RPMI7951 (cell line): ENCODE results near the gene MTOR. TPM values are rescaled to one million over a fixed set of nuclear protein-coding genes. Genes with fewer than 3 reads are reported as not detected.
"Not testable (repeated sequence)": the region's sequence is repeated elsewhere in the genome, so short reads cannot be mapped to it uniquely, and the experiment has no call there.

ENCODE experiments used
- DNase-seq: peaks from one replicate; pipeline ENCODE4 v3.0.0-alpha.2; 2012; ENCODE audit warnings: low read depth
- total RNA-seq: library from RNA; depleted of rRNA; stranded (reverse); fragments of >200 nt; shearing (Covaris generic); gene quantifications from 2 replicates; pipeline ENCODE4 v1.2.3, GENCODE V29; 2014

MTOR gene
- total RNA-seq, 1 experiment from 2014 or later, result 30.4 TPM

DNA sequence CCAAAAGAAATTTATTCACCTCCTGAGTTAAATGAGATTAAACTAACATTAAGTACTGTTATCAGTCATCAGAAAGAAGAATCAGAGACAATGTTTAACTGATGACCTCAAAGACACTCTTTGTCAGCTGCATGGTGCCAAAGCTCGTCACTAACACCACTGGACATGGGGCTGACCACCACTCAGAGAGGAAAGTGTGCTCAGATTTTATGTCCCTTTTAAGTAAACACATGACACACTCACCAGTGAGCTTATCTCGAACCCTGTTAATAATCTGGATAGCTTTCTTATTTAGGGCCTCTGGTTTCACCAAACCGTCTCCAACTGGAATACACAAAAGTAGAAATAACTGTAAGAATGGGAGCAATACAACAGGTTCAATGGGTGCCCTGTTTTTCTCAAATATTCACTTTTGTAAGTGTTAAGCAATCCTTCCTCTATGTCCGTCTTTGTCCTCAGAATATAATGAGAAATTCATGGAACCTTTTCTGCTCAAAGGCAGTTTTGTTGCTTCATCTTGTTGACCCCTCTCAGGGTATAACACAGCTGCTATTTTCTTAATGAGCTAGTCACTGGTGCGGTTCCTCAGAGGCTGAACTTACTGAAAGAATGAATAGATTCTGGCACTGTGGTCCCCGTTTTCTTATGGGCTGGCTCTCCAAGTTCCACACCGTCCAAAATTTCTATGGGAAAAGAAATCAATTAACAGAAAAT lies 153.1 kb downstream of the MTOR start:
- peak; percentile 51 for DNase-seq

DNA sequence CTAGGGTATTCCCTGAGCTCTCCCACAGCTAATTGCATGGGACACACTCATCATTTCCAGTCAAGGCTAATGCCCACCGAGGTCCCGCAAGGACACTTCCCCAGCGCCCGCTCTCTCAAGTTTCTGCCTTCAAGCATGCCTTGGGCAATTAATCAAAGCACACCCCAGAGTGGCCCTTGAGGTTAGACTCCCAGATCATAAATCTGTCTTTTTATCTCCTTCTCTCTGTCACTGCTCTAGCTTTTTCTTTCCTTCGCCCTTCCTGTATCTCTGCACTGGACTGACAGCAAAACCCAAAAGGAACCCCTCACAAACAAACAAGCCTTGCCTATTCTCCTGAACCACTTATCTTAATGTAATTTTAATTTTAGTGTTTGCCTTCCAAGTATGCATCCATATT lies 154.8 kb downstream of the MTOR start:
- no peak for DNase-seq

DNA sequence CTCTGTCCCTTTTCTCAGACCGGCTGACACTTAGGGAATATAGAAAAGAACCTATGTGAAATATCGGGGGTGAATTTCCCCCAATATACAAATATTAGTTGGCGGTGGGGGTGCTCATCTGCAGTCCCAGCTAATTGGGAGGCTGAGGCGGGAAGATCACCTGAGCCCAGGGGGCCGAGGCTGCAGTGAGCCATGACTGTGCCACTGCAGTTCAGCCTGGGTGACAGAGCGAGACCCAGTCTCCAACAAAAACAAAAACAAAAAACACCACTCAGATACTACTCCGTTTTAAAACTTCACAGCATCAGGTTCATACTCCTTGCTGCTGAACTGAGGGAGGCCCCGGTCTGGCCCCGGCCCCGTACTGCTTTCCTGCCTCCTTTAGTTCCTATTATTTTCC lies 156.8 kb downstream of the MTOR start:
- DNase-seq, result no peak

DNA sequence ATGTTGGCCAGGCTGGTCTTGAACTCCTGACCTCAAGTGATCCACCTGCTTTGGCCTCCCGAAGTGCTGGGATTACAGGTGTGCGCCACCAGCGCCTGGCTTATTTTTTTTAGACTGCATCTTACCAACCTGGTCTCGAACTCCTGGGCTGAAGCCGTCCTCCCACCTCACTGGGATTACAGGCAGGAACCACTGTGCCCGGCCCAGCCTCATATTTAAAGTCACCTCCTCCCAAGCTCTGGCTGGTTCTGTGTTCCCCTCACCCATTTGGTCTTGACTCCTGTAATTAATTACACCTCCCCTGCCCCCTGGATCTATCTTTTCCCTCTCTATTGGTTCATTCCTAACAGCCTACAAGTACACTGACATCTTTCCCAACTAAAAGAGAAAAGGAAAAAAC lies 161.0 kb downstream of the MTOR start:
- no peak for DNase-seq

DNA sequence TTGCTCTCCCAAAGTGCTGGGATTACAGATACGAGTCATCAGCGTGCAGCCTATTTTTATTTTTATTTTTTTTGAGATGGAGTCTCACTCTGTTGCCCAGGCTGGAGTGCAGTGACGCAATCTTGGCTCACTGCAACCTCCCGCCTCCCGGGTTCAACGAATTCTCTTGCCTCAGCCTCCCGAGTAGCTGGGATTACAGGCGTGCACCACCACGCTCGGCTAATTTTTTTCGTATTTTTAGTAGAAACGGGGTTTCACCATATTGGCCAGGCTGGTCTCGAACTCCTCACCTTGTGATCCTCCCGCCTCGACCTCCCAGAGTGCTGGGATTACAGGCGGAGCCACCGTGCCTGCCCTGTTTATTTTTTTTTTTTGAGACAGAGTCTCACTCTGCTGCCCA lies 161.5 kb downstream of the MTOR start:
- DNase-seq, result not testable (repeated sequence)

DNA sequence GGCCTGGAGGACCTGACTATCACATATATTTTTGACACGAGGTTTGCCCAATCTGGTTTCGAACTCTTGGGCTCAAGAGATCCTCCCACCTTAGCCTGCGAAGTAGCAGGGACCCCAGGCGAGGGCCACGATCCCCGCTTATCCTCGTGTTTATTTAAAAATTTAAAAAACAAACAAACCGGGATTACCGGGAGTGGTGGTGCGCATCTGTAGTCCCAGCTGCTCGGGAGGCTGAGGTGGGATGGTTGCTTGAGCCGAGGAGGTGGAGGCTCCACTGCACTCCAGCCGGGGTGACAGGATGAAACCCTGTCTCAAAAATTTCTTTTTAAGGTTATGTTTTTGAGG lies 162.2 kb downstream of the MTOR start:
- no peak for DNase-seq

DNA sequence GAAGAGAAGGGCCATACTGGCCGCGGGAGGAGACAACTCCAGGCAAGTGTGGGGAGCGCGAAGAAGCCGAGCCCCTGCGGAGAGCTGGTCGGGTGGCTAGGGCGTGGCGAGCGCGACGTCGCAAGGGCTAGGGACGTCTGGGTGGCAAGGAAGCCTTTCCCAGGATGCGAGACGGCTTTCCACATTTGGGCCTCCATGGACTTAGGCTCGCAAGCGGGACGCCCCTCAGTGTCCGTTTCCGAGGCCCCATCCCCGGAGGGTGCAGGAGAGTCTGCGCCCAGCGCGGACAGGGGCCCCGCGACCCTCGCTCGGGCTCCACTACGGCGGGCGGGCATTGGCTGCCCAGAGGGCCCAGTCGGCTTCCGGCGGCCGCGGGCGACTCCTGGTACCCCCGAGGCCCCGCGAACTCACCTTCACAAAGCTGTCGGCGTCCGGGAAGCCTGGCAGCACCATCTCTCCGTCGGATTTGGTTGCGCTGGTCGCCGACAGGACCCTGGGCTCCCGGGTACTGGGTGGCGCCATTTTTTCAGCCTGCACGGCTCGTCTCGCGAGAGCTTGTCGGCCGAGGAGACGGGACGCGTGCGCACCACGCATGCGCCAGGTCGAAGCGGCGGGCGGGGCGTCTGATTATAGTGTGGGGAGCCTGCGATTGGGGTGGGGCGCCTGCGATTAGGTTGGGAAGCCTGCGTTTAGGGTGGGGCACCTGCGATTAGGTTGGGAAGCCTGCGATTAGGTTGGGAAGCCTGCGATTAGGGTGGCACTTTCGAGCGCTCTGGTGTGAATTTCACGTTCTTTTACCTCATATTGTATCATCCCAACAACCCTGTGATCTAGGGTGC lies 162.8 kb downstream of the MTOR start, which contains the start of gene EXOSC10:
Gene EXOSC10, minus strand, starts transcription at position 560 of the 839 bp plus-strand sequence. Its CDS starts 38 bp downstream, at position 522.
- peak; percentile 86 for DNase-seq

DNA sequence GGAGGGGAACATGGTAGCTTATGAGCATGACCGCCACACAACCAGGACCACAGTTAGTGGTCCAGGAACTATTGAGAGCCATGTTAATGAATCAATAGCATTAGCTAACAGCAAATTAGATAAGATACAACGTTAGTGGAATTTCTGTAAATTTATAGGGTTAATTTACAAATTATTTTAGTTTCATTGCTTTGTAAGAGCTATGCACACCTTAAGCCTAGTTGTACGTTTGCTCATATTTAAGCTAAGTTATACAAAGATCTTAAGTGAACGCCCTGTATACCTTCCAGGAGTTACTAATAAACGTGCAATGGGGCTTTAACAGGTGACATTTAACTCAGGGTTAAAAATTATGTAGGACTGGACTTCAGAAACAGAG lies 163.4 kb downstream of the MTOR start:
- DNase-seq, result no peak

DNA sequence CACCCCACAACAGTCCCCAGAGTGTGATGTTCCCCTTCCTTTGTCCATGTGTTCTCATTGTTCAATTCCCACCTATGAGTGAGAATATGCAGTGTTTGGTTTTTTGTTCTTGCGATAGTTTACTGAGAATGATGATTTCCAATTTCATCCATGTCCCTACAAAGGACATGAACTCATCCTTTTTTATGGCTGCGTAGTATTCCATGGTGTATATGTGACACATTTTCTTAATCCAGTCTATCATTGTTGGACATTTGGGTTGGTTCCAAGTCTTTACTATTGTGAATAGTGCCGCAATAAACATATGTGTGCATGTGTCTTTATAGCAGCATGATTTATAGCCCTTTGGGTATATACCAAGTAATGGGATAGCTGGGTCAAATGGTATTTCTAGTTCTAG lies 178.6 kb downstream of the MTOR start:
- not testable (repeated sequence) for DNase-seq

DNA sequence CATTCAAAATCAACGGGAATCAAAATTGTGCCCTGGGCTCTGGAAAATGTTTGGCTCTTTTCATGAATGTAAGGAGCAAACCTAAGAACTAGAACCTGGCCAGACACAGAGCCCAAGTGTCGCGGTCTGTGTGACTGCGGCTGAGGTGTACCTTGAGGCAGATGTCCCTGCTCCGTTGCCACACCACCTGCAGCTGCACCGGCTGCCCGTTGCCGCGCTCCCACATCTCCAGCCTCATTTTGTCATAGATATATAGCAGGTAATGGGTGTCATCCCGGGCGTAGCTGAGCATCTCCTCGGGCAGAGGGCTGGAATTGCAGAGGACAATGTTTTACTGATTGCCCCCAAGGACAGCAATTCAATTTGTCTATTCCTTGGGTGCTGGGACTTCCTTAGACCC lies 181.4 kb downstream of the MTOR start:
- DNase-seq, result no peak

DNA sequence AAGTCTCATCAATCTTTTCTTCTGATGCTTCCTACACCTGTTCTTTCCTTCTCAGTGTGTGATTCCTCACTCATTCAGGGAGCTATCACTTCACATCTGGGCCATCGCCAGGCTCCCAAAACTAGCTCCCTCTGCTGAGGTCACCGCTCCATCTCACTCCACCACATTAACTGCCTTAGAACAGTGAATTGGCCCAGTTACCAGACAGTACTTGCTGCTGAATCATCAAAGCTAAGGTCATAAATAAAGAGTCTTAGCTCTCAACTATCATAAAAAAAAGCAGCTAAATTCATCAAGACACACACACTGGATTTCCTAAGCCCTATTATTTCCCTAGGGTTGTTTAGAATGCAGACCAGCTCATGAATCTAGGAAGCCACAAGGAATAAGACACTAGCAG lies 183.7 kb downstream of the MTOR start:
- no peak for DNase-seq

DNA sequence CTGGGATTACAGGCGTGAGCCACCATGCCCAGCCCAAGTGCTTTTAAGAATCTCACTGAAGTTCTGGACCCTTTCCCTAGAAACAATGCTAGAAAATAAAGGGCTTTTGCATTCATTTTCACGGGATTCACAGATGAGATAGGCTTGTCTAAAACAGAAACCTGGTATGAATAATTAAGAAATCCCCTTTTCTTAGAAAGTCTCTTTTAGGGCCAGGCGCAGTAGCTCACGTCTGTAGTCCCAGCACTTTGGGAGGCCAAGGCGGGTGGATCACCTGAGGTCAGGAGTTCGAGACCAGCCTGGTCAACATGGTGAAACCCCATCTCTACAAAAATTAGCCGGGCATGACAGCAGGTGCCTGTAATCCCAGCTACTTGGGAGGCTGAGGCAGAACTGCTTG lies 189.0 kb downstream of the MTOR start:
- not testable (repeated sequence) for DNase-seq

DNA sequence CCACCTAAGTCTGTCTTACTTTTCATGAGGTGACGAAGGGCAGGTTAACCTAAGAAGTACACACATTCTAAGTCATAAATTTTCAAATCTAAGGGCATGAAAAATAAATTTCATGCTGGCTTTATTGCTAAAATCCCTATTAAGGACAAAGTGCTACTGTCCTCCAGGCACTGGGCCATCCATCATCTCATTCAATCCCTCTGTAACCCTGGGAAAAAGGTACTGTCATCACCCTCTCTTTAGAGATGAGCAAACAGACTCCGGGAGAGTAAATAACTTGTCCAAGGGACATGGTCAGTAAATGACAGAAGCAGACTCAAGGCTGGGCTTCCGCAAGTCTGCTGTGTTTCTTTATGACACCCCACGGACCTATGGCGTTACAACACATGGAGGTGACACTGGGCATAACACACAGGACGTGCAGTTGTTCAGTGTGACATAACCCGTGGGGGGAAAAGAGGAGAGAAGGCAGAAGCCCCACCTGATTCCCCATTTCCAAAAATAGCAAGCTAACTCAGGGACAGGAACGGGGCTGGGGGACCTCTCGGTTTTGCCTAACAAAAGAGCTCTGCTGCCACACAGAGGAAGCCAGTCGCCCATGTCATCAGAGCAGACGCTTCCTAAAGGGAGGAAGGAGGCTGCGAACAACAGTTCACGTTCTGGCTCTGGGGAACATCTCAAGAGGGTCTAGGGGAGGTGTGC lies 190.0 kb downstream of the MTOR start:
- DNase-seq, result no peak

DNA sequence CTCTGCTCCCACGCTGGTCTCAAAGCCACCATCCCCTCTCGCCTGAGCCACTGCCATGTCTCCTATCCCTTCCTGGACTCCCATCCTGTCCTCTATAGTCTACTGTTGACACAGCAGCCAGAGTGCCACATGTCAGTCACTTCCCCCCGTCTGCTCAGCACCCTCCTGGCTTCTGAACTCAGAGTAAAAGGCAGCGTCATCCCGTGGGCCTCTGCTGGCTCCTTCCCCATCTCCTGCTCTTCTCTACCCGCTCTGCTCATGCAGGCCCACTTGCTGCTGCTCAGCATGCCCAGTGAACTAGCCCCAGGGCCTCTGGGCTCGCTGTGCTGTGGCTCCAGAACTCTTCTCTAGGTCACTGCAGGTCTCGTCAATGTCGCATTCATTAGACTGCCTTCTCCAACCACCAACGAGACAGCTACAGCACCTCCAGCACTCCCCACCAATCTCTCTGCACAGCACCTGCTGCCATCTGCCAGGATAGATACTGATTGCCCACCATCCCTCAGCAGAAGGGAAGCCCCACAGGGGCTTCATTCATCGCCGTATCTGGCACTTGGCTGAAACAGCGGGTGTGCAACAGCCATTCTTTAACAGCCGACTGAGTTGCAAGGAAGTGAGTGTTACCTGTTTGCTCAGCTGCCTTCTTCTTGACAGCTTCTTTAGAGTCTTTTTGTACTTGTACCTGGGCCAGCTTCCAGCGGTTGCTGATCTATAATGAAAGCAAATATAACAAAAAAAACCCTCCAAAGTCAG lies 190.7 kb downstream of the MTOR start:
- DNase-seq, result no peak

DNA sequence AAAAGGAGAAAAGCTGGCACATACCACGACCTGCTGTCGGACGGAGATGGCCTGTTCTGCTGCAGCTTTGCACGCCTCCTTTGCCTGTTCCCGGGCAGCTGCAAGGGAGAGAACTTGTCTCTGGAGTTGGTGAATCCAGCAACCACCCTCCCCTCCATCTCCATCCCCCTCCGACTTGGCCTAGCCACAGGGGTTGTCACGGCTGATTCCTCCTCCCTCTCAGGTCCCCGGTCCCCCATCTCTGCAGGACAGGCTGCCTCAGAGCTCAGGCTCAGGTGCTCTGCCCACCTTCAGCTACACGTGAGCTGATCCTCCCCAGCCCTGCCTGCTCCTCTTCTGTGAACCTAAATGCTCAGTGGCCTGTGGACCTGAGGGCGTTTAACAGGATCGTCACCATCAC lies 191.5 kb downstream of the MTOR start:
- no peak for DNase-seq

DNA sequence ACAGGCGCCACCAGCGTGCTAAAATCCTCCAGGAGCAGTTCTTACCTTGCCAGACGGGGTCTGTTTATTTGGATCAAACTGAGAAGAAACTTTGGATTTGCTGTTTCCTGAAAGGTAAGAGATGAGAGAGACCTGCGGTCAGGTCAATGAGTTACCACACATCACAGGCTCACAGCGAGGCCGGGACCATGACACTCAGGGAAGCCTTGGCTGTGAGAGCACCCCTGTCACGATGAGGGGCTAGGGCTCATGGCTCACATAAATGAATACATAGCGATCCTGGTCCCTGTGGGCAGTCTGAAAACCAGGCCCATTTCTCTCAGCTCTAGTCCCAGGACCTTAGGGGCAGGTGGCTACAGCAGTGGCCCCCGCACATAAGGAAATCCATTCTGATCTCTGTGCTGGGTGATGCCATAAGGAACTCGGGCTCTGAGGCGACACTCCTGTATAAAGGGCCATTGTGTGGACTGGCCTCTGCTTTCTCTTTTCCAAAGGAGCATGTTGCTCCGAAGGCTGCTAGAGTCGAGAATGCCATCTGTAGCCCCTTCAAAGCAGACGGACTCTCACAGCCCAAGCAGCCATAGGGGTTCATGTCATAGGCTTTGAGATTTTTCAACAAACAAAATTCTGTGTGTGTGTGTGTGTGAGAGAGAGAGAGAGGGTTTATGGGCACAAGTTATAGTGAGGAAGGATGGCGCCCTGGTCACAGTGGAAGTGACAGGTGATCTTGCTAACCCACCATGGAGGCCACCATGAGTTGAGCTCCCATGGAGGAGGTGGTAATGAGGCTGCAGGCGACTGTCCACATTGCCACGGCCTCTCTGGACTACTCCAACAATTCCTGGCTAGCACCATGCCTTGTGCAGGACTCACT lies 193.5 kb downstream of the MTOR start:
- no peak for DNase-seq

DNA sequence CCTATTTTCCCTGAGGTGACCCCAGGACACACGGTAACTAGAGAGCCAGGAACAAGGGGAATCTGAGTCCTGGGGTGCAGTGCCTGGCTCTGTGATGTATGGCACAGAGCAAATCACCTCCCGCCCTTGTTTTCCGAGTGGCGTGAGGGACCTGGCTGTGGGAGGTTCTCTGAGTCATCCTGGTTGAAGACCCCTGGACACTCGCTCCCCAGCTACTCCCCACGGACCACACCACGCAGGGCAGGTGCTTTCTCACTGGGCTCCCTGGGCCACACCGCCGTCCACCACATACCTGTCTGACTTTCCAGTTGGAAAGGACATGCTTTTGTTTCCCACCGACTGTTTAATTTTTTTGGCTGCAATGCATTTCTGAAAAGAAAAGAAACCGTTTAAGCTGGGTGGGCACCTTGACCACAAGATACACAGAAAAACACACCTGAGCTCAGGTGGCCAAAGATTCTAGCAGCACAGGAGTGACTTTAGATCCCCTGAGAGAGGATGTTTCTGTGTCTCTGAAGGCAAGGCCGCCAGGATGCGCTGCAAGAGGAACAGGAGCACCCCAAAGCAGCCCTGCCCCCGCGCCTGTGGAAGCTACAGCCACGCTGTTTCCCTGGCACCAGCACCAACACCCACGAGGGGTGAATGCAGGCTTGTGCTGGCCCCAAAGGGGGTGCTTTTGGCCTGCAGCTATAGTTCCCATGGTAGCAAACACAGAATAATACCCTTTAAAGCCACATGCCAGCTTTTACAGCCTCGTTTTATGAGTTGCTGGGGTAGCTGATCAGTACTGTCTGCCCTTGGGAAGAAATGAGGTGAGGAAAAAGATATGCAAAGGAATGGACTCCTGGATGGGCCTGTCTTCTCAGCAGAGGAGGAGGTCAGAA lies 194.4 kb downstream of the MTOR start:
- DNase-seq, result no peak

DNA sequence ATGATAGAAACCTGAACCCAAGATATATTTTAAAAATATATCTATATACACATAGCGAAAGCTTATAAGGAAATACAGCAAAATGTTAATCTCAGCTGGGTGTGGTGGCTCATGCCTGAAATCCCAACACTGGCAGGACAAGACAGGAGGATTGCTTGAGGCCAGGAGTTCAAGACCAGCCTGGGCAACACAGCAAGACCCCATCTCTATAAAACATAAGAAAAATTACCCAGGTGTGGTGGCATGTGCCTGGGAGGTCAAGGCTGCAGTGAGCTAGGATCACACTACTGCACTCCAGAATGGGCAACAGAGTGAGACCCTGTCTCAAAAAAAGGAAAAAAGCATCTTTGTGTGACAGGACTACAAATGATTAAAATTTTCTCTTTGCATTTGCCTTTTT lies 196.6 kb downstream of the MTOR start:
- DNase-seq, result no peak

DNA sequence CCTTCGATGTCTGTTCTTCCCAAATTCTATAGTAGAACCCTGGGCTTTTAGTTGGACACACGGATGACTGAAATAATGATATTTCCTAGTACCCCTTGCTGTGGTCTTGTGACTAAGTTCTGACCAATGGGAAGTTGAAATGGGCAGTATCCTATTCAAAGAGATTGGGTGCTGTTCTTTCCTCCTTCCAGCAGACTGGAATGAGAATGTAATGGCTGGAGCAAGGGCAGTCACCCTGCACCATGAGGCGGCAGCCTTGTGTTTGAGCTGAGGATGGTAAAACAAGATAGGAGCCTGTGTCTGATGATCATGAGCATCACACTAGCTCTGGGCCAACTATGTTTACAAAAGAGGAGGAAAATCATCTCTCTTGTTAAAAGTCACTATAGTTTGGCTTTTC lies 197.4 kb downstream of the MTOR start:
- DNase-seq, result no peak
